GM19035 (cell line): ENCODE results near the gene PRKCQ.
"Not testable (repeated sequence)": the region's sequence is repeated elsewhere in the genome, so short reads cannot be mapped to it uniquely, and the experiment has no call there.

Experiments
- ATAC-seq: cut with Tn5 transposase; IDR thresholded peaks from one replicate; pipeline ENCODE4 v1.9.1; 2021; ENCODE audit not compliant: unreplicated experiment

PRKCQ gene

DNA sequence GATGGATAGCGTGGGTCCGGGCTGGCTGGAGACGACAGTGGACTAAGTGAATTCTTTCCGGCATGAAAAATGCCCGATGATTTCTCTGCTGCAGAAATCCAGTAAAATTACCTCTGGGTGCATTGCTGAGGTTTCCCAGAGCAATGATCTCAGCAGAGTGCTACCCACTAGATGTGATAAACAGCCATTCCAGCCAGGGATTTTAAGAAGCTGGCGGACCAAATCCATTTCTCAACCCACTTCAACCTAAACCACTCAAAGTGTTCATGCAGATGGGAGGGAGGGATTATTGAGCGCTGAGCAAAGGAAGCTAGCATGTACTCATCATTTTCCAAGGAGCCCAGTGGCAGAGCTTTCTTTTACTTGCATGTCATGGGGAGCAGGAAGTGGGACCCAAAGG is 116.7 kb downstream of the PRKCQ start:
- no peak for ATAC-seq

DNA sequence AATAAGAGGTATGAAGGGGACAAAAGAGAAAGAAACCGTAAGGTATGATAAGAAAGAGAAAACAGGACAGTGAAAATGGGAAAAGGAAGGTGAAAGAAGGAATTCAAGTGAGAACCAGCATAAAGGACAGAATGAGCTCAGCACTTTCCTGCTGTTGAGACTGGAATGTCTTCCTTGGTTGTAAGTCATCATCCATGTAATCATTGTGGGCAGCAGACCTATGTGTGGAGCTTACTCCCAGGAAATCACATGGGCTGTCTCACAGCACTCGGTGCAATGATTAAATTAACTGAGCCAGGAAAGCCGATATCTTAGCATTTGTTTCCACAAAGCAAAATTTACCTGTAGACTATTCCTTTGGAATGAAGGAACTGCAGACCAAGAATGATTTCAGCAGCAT is 118.1 kb downstream of the PRKCQ start:
- ATAC-seq, result no peak

DNA sequence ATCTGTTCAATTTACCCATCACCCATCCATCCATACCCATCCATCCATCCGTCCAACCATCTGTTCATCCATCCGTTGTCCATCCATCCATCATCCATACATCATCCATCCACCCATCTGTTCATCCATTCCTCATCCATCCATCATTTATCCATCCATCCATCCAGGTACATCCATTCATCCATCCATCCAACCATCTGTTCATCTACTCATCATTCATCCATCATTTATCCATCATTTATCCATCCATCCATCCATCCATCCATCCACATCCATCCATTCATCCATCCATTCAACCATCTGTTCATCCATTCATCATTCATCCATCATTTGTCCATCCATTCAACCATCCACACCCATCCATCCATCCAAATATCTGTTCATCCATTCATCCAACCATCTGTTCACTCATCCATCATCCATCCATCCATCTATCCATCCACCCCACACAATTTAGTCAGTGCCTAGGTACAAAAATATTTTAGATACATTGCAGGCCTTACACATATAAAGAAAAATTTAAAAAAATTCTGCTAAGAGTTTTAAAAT is 119.1 kb downstream of the PRKCQ start:
- no peak for ATAC-seq

DNA sequence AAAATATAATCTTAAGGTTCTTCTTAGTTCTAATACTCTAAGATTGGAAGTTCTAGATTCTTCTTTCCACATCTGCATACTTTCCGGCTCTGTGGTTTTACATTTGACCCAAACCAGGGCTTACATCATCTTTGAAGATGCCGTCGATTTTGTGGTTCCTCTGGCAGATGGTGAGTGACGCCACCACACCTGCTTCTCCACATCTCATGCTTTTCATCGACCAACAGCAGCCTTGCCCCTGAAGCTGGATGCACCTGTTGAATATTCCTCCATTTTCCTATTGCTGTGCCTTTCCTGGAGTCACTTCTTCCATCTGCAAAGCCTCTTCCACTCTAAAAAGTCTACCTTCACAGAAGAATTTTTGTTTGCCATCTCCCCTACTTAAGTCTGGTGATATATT is 121.3 kb downstream of the PRKCQ start:
- no peak for ATAC-seq

DNA sequence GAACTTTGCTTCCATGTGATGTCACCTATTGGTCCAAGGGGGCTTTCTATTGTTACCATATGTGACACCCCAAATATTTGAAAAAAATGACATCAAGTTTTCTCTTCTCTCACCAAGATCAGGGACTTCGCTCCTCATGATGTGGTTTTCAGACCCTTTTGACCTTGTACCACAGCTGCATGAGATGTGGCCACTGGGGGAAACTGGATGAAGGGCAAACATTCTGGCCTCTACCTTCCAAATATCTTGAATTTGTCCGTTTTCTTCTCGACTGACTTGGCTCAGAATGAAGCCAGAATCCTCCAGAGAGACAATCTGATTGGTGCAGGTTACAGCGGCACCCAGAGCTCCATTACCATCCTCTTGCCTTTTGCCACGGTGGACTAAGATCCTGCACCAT is 122.7 kb downstream of the PRKCQ start:
- no peak for ATAC-seq

DNA sequence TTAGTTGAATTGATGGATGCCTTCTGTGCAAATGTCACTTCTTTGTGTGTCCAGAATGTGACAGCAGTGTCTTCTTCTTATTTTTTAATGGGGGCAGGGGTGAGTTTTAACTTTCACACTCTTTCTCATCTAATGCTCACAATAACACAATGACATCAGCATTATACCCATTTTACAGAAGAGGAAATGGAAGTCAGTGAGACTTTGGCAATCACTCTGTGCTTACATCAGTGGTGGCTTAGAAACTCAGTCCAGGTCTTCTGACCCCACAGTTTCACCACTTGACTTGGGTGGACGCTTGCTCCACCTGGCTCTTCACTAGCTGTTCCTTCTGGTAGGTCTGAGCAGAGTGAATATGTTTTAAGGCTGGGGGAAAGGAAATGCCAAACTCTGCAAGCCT is 124.0 kb downstream of the PRKCQ start:
- no peak for ATAC-seq

DNA sequence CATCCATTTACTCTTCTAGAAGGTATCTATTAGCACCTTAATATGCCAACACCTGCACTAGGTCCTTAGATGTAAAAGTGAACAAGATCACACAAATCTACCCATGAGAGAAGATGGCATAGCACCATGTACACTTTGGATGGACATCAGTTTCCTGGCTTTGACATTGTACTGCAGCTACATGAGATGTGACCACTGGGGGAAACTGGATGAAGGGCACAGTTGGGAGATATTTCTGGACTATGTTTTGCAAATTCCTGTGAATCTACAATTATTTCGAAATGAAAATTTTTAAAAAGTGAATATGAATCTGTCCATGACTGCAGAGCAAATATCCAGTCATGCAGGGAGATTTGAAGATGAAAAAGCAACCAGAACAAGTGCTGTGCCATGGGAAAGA is 124.5 kb downstream of the PRKCQ start:
- no peak for ATAC-seq

DNA sequence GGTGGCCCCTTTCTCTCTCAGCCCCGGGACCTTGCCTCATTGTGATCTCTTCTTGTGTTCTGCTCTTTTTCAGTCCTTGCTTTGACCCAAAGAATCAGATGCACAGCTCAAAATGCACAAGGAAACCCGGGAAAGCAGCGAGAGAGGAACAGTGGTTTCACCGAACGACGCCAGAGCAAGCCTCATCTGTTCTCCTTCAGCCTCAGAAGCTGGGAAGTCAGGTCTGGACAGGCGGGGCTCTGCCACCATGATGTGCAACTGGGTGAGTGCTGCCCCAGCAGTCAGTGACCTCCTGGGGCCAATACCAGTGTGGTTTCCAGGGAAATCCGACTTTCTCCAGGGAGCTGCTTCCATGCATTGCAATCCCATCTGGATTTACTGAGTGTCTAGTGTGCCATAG is 133.4 kb downstream of the PRKCQ start:
- ATAC-seq, result no peak

DNA sequence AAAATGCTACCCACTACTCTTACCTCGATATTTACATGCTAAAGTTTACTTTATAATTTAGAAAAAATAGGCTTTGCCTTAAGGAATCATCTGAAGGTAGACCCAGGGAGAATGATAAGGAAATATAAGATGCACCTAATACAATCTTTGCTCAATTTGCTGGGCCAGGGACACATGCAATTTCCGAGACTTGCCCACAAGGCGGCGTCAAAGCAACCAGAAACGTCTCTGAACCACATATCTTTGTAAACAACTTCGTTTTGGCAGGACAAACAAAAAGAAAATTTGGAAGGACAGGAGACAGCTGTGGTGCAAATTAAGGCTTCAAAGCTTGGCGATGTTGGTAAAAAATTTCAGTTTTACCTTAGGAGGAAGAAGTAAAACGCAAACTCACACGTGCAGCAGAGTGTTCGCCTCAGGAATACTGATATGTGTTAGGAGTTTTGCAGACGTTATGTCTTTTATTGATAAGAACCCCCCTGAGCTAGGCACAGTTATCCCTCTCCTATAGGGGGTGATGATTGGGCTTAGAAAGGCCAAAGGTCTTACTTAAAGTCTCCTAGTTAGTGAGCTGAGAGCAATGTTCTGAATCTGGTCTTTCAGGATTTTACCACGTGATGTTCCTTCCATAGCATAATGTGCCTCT is 134.3 kb downstream of the PRKCQ start:
- no peak for ATAC-seq

DNA sequence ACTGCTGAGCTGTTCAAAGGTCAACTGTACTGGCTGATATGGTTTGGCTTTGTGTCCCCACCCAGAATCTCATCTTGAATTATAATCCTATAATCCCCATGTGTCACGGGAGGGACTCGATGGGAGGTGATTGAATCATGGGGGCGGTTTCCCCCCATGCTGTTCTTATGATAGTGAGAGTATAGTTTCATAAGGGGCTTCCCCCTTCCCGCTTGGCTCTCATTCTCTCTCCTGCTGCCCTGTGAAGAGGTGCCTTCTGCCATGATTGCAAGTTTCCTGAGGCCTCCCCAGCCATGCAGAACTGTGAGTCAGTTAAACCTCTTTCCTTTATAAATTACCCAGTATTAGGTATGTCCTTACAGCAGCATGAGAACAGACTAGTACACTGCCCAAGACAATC is 140.2 kb downstream of the PRKCQ start:
- not testable (repeated sequence) for ATAC-seq

DNA sequence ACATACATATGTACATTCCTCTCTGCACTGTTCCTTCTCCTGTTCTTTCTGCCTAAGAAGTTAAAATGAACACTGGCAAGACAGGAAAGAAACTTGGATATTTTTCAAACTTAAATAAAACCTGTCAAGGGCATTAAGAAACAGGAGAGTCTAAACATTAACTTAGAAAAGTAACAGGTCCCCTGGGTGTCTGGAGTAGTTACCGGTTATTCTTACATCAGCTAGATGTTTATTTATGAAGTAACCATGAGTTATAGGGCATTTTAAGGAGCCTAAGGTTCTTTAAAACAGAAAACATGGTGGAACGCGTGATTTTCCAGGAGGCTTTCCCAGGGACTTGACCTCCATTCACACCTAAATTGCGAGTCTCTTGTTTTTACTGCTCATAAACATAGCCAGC is 148.2 kb downstream of the PRKCQ start:
- ATAC-seq, result no peak

DNA sequence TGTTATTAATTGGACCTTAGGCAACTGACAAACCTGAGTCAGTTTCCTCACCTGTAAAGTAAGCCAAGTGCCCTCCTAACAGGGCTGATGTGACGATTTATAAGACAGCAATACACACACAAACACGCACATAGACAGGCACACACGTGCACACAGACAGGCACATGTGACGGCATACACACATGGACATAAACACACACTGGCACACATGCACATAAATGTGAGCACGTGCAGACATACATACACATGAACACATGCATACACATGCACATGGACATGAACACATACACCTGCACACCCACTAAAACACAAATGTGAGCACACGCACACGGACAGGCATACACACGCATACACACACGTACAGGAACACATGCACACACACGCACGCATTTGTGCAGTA is 148.9 kb downstream of the PRKCQ start:
- no peak for ATAC-seq

DNA sequence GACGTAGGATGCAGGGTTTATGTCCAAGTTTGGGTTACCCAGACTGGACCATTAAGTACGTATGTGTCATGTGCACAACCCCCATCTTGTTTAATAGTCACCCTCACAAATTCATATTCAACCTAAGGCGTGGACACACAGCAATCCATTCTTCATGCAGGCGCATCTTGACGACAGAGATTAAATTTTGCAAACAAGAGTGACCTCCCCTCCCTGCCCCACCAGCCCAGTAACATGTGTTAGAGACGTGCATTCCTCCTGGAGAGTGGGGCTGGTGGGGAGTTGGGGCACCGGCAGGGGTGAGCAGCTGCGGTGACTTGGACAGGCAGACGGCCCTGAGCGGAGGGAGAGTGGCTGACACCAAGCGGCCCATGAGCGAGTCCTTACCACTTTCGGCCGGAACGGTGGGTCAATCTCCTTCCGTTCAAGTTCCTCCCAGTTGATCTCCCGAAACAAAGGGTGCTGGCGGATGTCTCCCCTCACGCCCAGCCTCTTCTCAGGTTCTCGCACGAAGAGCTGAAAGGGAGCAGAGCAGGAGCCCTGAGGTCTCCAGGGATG is 149.6 kb downstream of the PRKCQ start:
- ATAC-seq, result no peak

DNA sequence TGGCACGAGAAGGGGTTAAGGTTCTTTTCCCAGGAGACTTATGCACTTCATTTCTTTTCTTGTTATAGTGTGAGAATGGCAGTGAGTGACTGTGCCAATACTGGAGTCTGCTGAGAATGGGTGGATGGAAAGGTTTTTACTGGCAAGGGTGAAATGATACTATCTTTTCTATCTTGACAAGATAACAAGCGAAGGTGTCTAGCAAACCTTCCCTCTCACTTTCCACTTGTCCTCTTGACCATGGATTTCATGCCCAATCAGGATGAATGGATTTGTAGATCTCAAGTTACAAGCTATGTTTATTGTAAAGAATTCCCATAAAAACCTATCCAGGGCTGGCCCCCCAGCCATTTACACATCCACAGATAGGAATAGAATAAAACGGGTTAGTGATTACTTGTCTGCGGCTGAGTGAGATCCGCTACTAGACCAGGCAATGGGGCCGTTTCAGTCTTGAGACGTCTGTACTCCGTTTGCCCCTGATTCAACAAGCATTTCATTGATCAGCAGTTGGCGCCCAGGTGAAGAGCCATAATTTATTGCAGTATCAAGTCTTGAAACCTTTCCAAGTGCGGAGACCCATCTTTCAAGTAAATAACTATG is 152.6 kb downstream of the PRKCQ start:
- no peak for ATAC-seq

DNA sequence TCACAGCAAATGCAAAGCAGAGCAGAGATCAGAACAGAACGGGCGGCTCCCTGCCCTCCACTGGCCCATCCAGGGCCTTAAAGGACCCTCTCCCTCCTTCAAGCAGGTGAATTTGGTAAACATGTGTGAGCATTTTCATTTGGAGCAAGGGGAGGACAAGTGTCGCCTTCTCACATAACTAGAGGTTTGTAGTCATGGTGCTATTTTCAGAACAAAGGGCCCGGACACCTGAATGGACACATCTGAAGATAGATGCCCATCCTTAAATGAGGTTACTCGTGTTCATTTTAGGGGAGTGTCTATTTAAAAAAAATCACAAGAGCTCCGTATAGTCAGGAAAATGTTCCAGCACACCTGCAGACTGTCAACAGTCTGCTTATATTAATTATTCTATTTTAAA is 153.8 kb downstream of the PRKCQ start:
- ATAC-seq, result no peak

DNA sequence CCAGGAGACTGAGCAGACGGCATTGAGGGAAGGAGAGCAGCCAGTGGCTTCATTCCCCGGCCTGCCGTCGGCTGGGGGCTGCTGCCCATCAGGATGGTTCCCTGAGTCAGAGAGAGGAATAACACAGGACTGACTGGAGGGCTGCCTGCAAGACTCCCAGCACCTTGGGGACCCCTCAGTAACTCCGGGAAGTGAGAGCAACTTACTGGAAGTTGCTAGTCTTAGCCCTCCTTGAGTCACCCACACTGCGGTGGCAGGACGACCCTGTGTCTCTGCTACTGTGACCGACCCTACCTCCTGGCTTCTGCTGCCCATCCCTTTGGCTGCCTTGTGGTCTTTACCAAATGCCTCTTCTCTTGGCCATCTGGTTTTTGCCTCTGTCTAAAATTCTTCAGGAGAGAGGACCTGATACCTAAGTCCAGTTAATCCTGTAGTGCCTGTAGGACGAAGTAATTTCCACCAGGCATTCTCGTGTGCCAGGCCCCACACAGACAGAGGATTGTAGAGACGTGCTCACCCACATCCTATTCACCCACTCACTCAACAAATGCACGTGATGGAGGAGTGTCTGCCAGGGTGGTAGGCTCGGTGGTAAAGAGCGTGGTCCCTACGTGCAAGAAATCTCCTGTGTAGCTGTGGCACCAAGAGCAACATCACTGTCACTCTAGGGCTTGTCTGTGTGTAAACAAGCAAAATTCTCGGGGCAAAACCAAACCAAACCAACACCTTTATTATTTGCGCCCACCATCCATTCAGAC is 156.5 kb downstream of the PRKCQ start:
- ATAC-seq, result no peak

DNA sequence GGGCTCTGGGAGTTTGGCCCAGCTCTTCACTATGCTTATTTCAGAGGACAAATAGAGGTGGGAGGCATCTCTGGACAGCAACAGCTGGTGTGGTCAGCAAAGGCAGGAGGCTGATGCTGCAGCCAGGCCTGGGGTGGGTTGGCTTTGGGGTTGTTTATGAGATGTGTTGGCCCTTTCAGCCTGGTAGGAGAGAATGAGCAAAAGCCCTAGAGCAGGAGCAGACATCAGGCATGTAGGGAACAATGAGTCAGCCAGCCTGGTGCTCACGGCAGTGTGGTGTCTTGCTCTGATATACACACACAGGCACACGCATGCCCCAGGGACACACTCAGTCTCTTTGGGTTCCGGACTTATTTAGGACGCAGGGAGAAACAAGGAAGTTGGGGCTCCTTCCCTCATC is 157.1 kb downstream of the PRKCQ start:
- no peak for ATAC-seq

DNA sequence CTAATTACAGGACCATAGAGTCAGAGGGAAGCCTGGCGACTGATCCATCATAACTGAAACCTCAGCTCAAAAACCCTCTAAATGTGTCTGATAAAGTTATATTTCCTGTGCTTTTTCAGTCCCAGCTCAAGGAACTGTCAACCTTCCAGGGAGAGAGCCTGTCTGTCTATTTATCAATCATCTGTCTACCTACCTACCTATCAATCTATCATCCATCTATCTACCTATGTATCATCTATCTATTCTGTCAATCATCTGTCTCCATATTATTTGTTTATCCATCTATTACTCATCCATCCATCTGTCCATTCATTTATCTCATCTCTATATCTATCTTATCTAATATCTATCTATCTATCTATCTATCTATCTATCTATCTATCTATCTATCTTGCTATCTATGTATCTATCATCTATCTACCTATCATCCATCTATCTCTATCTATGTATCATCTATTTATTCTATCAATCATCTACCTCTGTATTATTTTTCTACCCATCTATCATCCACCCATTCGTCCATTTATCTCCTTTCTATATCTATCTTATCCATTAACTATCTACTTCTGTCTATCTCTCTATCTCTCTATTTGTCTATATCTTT is 161.4 kb downstream of the PRKCQ start:
- no peak for ATAC-seq

DNA sequence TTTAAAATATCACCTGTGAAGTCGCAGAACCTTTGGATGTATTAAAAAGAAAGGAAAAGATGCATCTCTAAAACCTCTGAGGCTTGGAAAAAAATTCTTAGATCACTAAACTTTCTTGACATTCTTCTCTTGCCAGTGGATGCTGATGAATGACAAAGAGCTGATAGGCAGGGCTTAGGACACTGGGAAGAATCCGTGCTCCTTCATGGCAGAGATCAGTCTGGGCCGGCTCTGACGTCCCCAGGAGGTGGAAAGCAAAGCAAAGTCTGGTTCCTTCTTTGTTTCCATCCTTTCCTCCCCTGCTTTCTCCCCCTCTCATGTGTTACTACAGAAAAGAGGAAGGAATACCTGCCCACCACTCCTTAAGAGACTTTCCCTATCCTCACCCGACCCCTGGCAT is 161.9 kb downstream of the PRKCQ start:
- ATAC-seq, result no peak

DNA sequence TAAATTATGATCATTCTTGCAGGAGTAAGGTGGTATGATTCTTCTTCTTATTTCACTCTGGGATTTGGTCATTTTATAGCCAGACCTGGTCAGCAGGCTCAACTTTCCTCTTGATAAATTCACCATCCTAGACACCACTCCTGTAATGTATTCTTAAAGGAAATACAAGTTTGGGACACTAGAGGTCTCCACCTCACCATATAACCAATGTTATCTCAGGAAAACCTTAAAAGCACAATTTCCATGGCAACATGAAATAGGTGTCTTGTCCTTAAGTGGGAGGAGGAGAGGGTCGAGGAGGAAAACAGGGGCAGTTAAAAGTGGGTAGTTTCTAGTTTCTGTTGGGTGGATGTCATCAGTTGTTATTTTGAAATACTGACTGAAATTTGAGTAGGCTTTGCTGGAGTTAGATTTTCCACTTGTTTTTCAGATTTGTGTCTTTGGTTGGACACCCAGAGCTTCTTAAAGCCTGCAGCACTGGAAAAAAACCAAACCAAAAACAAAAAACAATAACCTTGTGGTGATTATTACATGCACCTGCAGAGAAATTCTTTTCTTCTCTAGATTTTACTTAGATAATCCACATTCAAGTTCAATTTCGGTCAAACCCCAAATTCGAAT is 163.1 kb downstream of the PRKCQ start:
- no peak for ATAC-seq

DNA sequence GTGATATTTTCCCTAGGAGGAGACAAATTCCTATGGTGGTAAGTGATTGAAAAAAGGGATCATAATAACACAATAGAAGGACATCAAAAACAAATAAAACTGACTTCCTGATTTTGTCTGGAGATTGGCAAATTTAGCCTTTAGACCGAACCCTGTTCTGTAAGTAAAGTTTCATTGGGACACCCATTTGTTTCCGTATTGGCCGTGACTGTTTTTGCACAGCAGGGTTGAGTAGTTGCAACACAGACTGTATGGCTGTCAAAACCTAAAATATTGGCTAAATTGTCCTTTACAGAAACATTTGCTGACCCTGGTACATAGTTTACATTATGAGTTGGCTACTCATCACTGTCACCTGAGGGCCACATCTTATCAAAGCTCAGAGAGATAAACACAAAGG is 168.6 kb downstream of the PRKCQ start:
- no peak for ATAC-seq
